Endothelial cell of umbilical vein (primary cell): Measurements from ENCODE around the gene PCDHGA4. TPM values are rescaled to one million over a fixed set of nuclear protein-coding genes. Genes with fewer than 3 reads are reported as not detected.

ENCODE experiments used
- BruUV-seq: library from RNA; stranded (reverse); fragments of 400-500 nt; replicated peaks from 2 replicates; lab custom pipeline; 2021; lab: Mats Ljungman, UMichigan
- CTCF ChIA-PET: fragments of 300-600, 350-600 bp; sonication (Branson Sonifier 250); formaldehyde crosslinking; loops from one replicate; lab custom pipeline; 2021; ENCODE audit warnings: antibody characterized with exemption, inconsistent platforms; lab: Charles Lee
- POLR2A ChIA-PET: fragments of 300-600, 350-600 bp; sonication (Branson Sonifier 250); formaldehyde crosslinking; loops from one replicate; lab custom pipeline; 2021; ENCODE audit warnings: antibody characterized with exemption, inconsistent platforms; lab: Charles Lee
- DNase-seq: peaks from one replicate; pipeline ENCODE4 v3.0.0-alpha.2; 2011; ENCODE audit warnings: low read depth, low spot score
- FAIRE-seq: peaks from 2 replicates; lab custom pipeline; 2011; peaks lifted over from hg19 to GRCh38; lab: Jason Lieb, UNC
- H2AFZ ChIP-seq: 2 replicates; pipeline ENCODE4 v1.6.0; 2012; ENCODE audit warnings: low read depth, low read length, control low read depth, inconsistent platforms
- H3K27ac ChIP-seq: 2 replicates; pipeline ENCODE4 v1.5.1; 2011; ENCODE audit warnings: low read depth, mild to moderate bottlenecking, control low read depth, low read length, moderate library complexity; ENCODE audit not compliant: insufficient read depth
- H3K27me3 ChIP-seq, 2 experiments: 2 replicates each; pipeline versions ENCODE4 v1.6.0 to v1.6.1; 2011; ENCODE audit warnings: low read length in 2 of 2, mixed read lengths in 1 of 2; ENCODE audit not compliant: control insufficient read depth in 2 of 2, insufficient read depth in 2 of 2
- H3K36me3 ChIP-seq, 2 experiments: 2 replicates in 1 of 2; 3 replicates in 1 of 2; pipeline ENCODE4 v1.5.1; 2011; ENCODE audit warnings: low read length in 2 of 2, mild to moderate bottlenecking in 1 of 2, moderate library complexity in 1 of 2; ENCODE audit not compliant: control insufficient read depth in 2 of 2, insufficient read depth in 2 of 2; ENCODE audit errors: extremely low read depth in 1 of 2
- H3K4me1 ChIP-seq: 3 replicates; pipeline ENCODE4 v1.5.1; 2011; ENCODE audit warnings: mild to moderate bottlenecking, low read length; ENCODE audit not compliant: control insufficient read depth, insufficient read depth; ENCODE audit errors: extremely low read depth
- H3K4me2 ChIP-seq: 2 replicates; pipeline ENCODE4 v1.6.1; 2011; ENCODE audit warnings: low read length, control low read depth, mixed read lengths; ENCODE audit not compliant: insufficient read depth
- H3K4me3 ChIP-seq, 3 experiments: fragments of 200-600 bp in 1 of 3; sonication (generic), shearing (Covaris generic) in 1 of 3; replicated peaks in 1 of 3; 2 replicates each; pipeline ENCODE4 v1.5.1; 2011 to 2016; ENCODE audit warnings: control low read depth in 3 of 3, low read length in 3 of 3, mild to moderate bottlenecking in 2 of 3, inconsistent platforms in 1 of 3, low read depth in 1 of 3, moderate library complexity in 1 of 3; ENCODE audit not compliant: insufficient read depth in 1 of 3
- H3K79me2 ChIP-seq: 2 replicates; pipeline ENCODE4 v1.6.0; 2012; ENCODE audit warnings: low read length, inconsistent platforms; ENCODE audit not compliant: control insufficient read depth, insufficient read depth
- H3K9ac ChIP-seq: replicated peaks from 2 replicates; pipeline ENCODE3; 2011; ENCODE audit warnings: low read length, control low read depth; ENCODE audit not compliant: insufficient read depth; ENCODE audit errors: extremely low read depth
- H3K9me1 ChIP-seq: replicated peaks from 3 replicates; pipeline ENCODE4 v1.6.0; 2011; ENCODE audit warnings: mild to moderate bottlenecking, low read length; ENCODE audit not compliant: control insufficient read depth, insufficient read depth; ENCODE audit errors: extremely low read depth
- H3K9me3 ChIP-seq: replicated peaks from 2 replicates; pipeline ENCODE4 v1.5.1; 2012; ENCODE audit warnings: low read length, inconsistent platforms; ENCODE audit not compliant: control insufficient read depth, insufficient read depth
- H4K20me1 ChIP-seq: replicated peaks from 2 replicates; pipeline ENCODE3; 2011; ENCODE audit warnings: mild to moderate bottlenecking, low read length; ENCODE audit not compliant: control insufficient read depth, insufficient read depth; ENCODE audit errors: extremely low read depth
- CTCF ChIP-seq, 2 donors: IDR thresholded peaks; 1 replicate in 1 of 2; 2 replicates in 1 of 2; pipeline ENCODE4 v1.5.1; 2011; ENCODE audit warnings: low read length in 2 of 2, mild to moderate bottlenecking in 2 of 2, moderate library complexity in 2 of 2, control low read depth in 1 of 2, inconsistent platforms in 1 of 2, low read depth in 1 of 2; ENCODE audit not compliant: insufficient read depth in 1 of 2; ENCODE audit errors: extremely low read depth in 1 of 2
- EZH2 ChIP-seq: IDR thresholded peaks from 2 replicates; pipeline ENCODE4 v1.6.1; 2012; ENCODE audit warnings: borderline replicate concordance, low read depth, mild to moderate bottlenecking, moderate library complexity, low read length, inconsistent platforms; ENCODE audit not compliant: severe bottlenecking
- FOS ChIP-seq: IDR thresholded peaks from 2 replicates; pipeline ENCODE4 v1.6.1; 2011; ENCODE audit warnings: mild to moderate bottlenecking, low read length, moderate library complexity, borderline replicate concordance; ENCODE audit not compliant: insufficient read depth
- GATA2 ChIP-seq: IDR thresholded peaks from 2 replicates; pipeline ENCODE4 v1.7.0; 2011; ENCODE audit warnings: low read depth, mild to moderate bottlenecking, moderate library complexity, mixed read lengths, low read length; ENCODE audit not compliant: insufficient read length, insufficient read depth
- JUN ChIP-seq: IDR thresholded peaks from 2 replicates; pipeline ENCODE4 v1.6.1; 2011; ENCODE audit warnings: borderline replicate concordance, low read depth; ENCODE audit not compliant: insufficient read length, insufficient read depth
- MAX ChIP-seq: IDR thresholded peaks from 2 replicates; pipeline ENCODE4 v1.6.1; 2011; ENCODE audit not compliant: insufficient read depth, insufficient read length
- MYC ChIP-seq: IDR thresholded peaks from one replicate; pipeline ENCODE4 v1.6.1; 2011; ENCODE audit warnings: mild to moderate bottlenecking, low read depth, low read length
- POLR2A ChIP-seq: IDR thresholded peaks from 2 replicates; pipeline ENCODE4 v1.6.1; 2012; ENCODE audit warnings: low read depth, mild to moderate bottlenecking, control low read depth, low read length
- POLR2AphosphoS5 ChIP-seq: IDR thresholded peaks from 2 replicates; pipeline ENCODE4 v1.6.1; 2012; ENCODE audit warnings: low read depth, mild to moderate bottlenecking, control low read depth, low read length, moderate library complexity; ENCODE audit not compliant: insufficient read depth
- dilution Hi-C: fragments of 300-500 bp; cut with MboI; formaldehyde crosslinking; loops from one replicate; pipeline ENCODE4 v1.15.0; 2019; ENCODE audit warnings: low sequenced_read_pairs; ENCODE audit not compliant: extremely low pct_ligation_motif_present
- intact Hi-C: fragments of 100-400 bp; cut with micrococcal nuclease; formaldehyde crosslinking; loops from one replicate; pipeline ENCODE4 v1.10.0; 2022
- polyA plus RNA-seq, 4 experiments: library from polyadenylated mRNA; depleted of rRNA in 3 of 4; stranded (reverse) in 3 of 4; unstranded in 1 of 4; fragments of >200 nt; gene quantifications; 2 replicates each; pipeline versions ENCODE4 v1.2.1 to v1.2.3, GENCODE V29; 2011 to 2012; ENCODE audit warnings: missing spikeins in 1 of 4
- total RNA-seq: library from RNA; stranded (reverse); gene quantifications from 2 replicates; pipeline ENCODE4 v1.2.3, GENCODE V29; 2021

PCDHGA4 gene
- total and polyA plus RNA-seq, 2 donors (not counting 3 experiments of a cell fraction or from before 2014, with no cell fraction given) = 2.6 to 3.0 TPM

- no peak for FAIRE-seq
Measured at GRCh38 chr5:141322261-141322660, 32.6 kb upstream of the PCDHGA4 start.

More at GRCh38 chr5:141322261-141322660, 32.6 kb upstream of the PCDHGA4 start:
- CTCF ChIA-PET = interaction anchor here (2.8 kb wide), 1 partner anchor 242 kb away, joined by 18 read pairs; no protein-coding TSS in a partner anchor
- Histone ChIP-seq H3K9me3 (peaks cover 15% of the 10 kb centered on the region), H3K4me1 (no peaks in the 10 kb centered on the region), H3K9me1 (no peaks in the 10 kb centered on the region), H3K27ac (no peak overlapping the region), H4K20me1 (peaks cover 9% of the 10 kb centered on the region), H2AFZ (no peak overlapping the region), H3K27me3 (peaks cover 0 to 5% of the 10 kb centered on the region in 2 experiments), H3K9ac (no peak overlapping the region), H3K36me3 (peaks cover 0 to 11% of the 10 kb centered on the region in 2 experiments), H3K4me2 (no peak overlapping the region), H3K4me3 (no peak overlapping the region), H3K79me2 (peaks cover 22% of the 10 kb centered on the region)
- no TSS peak for BruUV-seq
- intact Hi-C loops (no loop called here), dilution Hi-C loops (no loop called here)
- POLR2A ChIA-PET = no interaction called here
- TF ChIP-seq GATA2 (no peak), EZH2 (no peak), MAX (no peak), JUN (no peak), POLR2A (no peak), CTCF (IDR thresholded peaks at IDR 0.05; ENCODE audit: extremely low read depth in 1 of 2, insufficient read depth in 1 of 2, low read depth in 1 of 2, low read length in 2 of 2) (no peak), MYC (no peak), FOS (no peak), POLR2AphosphoS5 (no peak)
- DNase-seq = no peak
